LNCAP (cell line): ENCODE results near the gene STAT5B.

ENCODE experiments used
- TF ChIP-seq, protein P1 (sequence below): fragments of 450-650 bp; IDR thresholded peaks from 2 replicates; pipeline ENCODE4 v1.5.1; 2017; ENCODE audit warnings: mild to moderate bottlenecking

Gene STAT5B

DNA sequence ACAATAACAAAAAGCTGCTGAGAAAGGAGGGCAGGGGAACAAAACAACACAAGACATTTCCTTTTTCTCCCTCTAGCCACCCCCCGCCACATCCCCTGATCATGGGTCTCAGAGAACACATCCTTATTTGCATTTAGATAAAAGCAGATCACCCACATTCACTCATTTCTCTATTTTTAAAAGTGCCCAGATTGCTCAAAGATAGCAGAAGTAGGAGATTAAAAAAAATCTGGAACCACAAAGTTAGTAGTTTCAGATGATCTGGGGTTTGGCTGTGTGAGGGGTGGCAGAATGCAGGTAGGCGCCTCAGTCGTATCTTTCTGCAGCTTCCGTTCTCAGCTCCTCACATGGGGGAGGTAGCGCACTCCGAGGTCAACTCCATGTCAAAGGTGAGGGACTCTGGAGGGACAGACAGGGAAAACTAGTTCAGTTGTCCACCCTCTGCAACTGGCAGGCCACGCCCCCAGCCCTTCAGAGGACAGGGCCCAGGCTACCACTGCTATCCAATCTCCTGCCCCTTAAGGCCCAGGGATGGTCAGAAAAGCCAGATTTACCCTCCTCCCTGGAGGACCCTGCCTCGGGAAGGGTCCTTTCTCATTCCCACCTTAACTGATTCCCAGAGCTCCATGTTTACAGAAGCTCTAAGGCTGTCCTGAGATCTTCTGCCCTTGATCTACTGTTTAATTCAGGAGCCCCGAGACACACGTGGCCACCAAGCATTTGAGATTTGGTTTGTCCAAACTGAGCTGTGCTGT is 39.4 kb upstream of the STAT5B start:
- TF ChIP-seq, protein P1, sequence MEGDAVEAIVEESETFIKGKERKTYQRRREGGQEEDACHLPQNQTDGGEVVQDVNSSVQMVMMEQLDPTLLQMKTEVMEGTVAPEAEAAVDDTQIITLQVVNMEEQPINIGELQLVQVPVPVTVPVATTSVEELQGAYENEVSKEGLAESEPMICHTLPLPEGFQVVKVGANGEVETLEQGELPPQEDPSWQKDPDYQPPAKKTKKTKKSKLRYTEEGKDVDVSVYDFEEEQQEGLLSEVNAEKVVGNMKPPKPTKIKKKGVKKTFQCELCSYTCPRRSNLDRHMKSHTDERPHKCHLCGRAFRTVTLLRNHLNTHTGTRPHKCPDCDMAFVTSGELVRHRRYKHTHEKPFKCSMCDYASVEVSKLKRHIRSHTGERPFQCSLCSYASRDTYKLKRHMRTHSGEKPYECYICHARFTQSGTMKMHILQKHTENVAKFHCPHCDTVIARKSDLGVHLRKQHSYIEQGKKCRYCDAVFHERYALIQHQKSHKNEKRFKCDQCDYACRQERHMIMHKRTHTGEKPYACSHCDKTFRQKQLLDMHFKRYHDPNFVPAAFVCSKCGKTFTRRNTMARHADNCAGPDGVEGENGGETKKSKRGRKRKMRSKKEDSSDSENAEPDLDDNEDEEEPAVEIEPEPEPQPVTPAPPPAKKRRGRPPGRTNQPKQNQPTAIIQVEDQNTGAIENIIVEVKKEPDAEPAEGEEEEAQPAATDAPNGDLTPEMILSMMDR = no peak

DNA sequence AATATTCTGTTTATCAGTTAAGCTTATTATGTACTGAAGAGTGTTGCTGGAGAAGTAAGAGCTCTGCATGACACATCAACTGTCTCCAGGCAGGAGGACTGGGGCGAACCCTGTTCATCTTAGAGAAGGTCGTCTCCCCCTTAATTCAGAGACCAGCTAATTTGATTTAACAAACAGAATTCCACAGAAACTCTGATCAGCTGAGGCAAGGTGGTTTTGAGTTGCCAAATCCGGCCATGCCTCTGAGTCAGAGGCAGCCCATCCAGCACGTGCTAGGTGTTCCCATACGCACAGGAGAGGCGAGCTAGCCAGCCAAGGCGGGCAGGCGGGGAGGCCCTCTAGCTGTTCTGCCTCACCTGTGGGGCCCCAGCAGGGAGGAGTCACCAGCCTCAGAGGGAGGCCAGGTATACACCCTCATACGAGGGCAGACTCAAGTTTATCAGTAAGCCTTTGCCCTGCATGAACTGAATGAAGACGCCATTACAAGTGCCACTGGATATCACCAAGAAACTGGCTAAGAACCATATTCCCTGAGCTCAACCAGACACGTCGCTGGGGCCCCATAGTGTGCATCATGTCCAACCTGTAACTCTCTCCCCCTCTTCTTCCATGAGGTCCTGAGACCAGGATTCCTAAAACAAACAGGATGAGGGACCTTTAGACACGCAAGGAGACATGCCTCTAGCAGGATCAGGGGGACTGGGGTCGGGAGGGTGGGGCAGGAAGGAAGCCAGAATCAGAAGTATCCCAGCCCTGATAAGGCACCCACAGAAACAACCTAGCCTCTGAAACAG is 37.8 kb upstream of the STAT5B start:
- TF ChIP-seq, protein P1 = no peak

DNA sequence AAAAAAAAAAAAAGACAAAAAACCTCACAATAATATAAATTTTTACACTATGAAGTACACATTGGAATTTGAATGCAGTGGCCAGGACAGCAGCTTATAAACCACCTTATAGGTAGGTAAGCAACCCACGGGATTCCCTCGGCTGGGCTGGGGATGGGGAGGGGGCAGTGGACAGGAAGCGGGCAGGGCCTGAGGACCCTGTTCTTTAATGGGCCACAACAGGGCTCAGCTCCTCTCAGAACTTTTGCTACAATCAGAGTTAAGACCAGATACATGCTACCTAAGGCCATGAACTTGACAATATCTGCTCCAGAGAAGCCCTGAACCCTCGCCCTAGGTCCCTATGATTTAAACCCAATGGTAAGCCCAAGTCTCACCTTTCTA is 37.2 kb upstream of the STAT5B start:
- TF ChIP-seq, protein P1 = no peak

DNA sequence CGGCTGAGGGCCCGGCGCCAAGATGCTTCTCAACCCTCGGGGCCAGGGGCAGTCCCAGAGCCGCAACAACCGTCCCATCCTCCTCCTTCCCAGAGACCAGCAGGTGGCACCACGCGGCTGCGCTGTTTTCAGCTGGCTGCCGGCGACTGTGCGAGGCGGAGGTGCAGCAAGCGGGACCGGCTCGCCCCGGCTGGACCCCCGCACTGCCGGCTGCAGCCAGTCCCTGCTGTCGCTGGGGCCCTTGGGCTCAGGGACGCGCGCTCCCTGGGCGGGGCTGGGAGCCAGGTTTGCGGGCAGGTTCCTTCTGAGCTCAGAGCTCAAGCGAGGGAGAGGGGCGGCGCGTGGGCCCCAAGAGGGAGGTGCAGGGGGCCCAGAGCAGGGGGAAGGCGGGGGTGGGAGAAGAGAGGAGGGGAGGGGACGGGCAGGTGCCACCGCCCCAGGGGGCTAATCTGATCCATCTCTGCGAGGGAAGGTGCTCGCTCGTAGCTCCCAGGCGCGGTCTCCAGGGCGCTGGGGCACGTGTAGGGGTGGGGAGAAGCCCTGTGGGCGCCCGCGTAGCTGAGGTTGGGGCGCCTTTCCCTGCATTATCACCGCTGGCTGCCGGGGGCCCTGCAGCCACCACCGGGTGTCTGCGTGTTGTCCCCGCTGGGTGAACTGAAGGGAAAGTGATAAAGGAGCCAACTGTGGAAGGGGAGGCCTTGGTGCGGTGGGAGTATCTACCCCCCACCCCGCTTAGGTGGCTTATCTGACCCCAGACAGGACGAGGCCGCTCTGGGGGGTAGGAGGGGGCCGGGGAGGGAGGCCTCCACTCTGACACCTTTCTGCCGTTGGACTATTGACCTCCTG is 36.3 kb upstream of the STAT5B start:
- TF ChIP-seq, protein P1 = peak; percentile 70

DNA sequence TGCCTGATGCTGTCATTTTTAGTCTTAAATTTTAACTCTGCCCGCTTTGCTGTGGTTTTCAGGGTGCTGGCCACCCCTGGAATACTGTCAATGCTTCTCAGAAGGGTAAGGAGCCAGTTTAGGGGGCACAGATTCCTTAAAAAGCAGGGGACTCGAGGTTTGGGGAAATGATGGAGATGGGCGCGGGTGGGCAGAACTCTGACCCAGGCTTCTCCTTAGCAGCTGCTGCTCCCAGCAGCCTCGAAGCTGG is 35.8 kb upstream of the STAT5B start:
- TF ChIP-seq, protein P1 = no peak

DNA sequence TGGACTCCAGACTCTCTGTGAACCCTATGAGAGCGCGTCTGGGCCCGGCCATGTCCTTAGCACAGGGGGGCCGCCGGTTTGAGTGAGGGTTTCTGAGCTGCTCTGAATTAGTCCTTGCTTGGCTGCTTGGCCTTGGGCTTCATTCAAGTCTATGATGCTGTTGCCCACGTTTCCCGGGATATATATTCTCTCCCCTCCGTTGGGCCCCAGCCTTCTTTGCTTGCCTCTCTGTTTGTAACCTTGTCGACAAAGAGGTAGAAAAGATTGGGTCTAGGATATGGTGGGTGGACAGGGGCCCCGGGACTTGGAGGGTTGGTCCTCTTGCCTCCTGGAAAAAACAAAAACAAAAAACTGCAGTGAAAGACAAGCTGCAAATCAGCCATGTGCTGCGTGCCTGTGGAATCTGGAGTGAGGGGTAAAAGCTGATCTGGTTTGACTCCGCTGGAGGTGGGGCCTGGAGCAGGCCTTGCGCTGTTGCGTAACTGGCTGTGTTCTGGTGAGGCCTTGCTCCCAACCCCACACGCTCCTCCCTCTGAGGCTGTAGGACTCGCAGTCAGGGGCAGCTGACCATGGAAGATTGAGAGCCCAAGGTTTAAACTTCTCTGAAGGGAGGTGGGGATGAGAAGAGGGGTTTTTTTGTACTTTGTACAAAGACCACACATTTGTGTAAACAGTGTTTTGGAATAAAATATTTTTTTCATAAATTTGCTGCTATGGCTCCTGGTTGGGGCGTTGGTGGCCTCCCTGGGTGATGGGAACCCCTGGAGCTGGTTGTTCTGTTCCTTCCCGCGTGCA is 35.2 kb upstream of the STAT5B start:
- TF ChIP-seq, protein P1 = no peak

DNA sequence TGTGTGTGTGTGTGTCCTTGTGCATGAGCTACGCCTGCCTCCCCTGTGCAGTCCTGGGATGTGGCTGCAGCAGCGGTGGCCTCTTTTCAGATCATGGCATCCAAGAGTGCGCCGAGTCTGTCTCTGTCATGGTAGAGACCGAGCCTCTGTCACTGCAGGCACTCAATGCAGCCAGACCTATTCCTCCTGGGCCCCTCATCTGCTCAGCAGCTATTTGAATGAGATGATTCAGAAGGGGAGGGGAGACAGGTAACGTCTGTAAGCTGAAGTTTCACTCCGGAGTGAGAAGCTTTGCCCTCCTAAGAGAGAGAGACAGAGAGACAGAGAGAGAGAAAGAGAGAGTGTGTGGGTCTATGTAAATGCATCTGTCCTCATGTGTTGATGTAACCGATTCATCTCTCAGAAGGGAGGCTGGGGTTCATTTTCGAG is 34.6 kb upstream of the STAT5B start:
- TF ChIP-seq, protein P1 = no peak
